OCI-LY3 (cell line): ENCODE results near the gene CLCN1.

ENCODE experiments used
- EZH2phosphoT487 ChIP-seq: fragments of 200-600 bp; shearing (Covaris generic); IDR thresholded peaks from 2 replicates; pipeline ENCODE4 v1.6.1; 2018; ENCODE audit warnings: antibody characterized with exemption, mixed run types, low read depth
- TF ChIP-seq, protein P1 (sequence below): fragments of 200-600, 300-600 bp; sonication (generic); IDR thresholded peaks from 2 replicates; pipeline ENCODE4 v1.5.1; 2014; ENCODE audit warnings: antibody characterized with exemption, low read length, low read depth

DNA sequence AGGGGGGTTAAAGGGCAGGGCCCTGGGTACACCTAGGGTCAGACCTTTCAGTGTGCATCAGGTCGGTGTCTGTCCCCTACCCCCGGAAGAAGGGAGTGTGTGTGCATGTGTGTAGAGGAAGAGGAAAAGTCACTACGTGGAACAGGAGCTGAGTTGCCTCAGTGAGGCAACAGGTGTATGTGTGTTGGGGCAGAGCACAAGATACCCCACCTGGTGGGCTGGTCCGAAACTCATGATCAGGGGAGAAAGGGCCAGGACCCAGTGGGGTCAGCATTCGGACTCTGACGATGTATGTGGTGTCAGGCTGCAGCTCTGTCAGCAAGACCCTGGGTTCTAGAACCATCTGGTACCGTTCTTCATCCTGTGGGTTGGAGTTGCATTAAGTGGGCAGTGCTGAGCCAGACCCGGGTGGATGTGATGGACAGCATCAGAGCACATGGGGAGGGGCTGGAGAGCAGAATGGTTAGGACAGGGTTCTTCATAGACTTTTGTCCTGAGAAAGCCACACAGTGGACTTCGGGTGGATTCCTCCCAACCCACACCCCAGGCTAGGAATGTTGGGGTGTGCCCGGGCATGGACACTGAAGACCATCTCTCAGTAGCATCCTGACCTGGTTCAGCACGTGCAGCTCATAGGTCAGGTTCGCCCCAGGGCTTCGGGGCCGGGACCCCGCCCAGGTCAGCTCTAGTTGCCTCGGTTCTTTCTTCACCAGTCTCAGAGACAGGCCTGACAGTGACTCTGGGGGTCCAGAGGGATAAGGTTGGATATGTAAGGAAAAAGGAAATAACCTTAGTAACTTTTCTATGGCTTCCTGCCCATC, 82.0 kb downstream of the CLCN1 start:
- TF ChIP-seq, protein P1, sequence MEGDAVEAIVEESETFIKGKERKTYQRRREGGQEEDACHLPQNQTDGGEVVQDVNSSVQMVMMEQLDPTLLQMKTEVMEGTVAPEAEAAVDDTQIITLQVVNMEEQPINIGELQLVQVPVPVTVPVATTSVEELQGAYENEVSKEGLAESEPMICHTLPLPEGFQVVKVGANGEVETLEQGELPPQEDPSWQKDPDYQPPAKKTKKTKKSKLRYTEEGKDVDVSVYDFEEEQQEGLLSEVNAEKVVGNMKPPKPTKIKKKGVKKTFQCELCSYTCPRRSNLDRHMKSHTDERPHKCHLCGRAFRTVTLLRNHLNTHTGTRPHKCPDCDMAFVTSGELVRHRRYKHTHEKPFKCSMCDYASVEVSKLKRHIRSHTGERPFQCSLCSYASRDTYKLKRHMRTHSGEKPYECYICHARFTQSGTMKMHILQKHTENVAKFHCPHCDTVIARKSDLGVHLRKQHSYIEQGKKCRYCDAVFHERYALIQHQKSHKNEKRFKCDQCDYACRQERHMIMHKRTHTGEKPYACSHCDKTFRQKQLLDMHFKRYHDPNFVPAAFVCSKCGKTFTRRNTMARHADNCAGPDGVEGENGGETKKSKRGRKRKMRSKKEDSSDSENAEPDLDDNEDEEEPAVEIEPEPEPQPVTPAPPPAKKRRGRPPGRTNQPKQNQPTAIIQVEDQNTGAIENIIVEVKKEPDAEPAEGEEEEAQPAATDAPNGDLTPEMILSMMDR, result no peak
- TF ChIP-seq EZH2phosphoT487, result no peak
